Esophagus squamous epithelium (tissue), 4 donors: ENCODE measurements around the gene S100A8.

ENCODE experiments used
- CTCF ChIP-seq, 6 experiments: fragments of 450-650 bp in 4 of 6; fragments of 200-600 bp in 2 of 6; sonication (generic) in 2 of 6; IDR thresholded peaks; one replicate each; pipeline ENCODE4 v1.5.1; 2016 to 2019; ENCODE audit warnings: antibody characterized with exemption in 6 of 6, mild to moderate bottlenecking in 4 of 6, moderate library complexity in 4 of 6
- POLR2A ChIP-seq, 4 donors: fragments of 450-650 bp; IDR thresholded peaks; one replicate each; pipeline ENCODE4 v1.6.1; 2017; ENCODE audit warnings: antibody characterized with exemption in 4 of 4, mild to moderate bottlenecking in 4 of 4, moderate library complexity in 3 of 4

- peak; percentile 16 to 88 (median 71) for TF ChIP-seq CTCF (IDR thresholded peaks at IDR 0.05)
- no peak for TF ChIP-seq POLR2A (IDR thresholded peaks at IDR 0.05)
Observed at GRCh38 chr1:153355445-153356071, 35.3 kb downstream of the S100A8 start.
